Mesendoderm (in vitro differentiated cells): ENCODE data around the gene SART1.

Experiments used
- DNase-seq: peaks from one replicate; pipeline ENCODE4 v3.0.0; 2013
- H2AK5ac ChIP-seq: 2 replicates; pipeline ENCODE4 v1.6.1; 2013; ENCODE audit warnings: low read length, inconsistent platforms
- H2BK120ac ChIP-seq: 2 replicates; pipeline ENCODE4 v1.6.1; 2013; ENCODE audit warnings: low read depth, mild to moderate bottlenecking, low read length, moderate library complexity, mixed read lengths
- H2BK15ac ChIP-seq: replicated peaks from 2 replicates; pipeline ENCODE4 v1.6.1; 2013; ENCODE audit warnings: low read depth, mild to moderate bottlenecking, moderate library complexity
- H2BK5ac ChIP-seq: 2 replicates; pipeline ENCODE4 v1.6.1; 2013; ENCODE audit warnings: low read length, inconsistent platforms
- H3K18ac ChIP-seq: 2 replicates; pipeline ENCODE4 v1.6.1; 2013; ENCODE audit warnings: mild to moderate bottlenecking, low read length, mixed read lengths
- H3K23ac ChIP-seq: one replicate; pipeline ENCODE4 v1.6.1; 2013; ENCODE audit warnings: low read length
- H3K27ac ChIP-seq: 2 replicates; pipeline ENCODE4 v1.5.1; 2013; ENCODE audit warnings: low read depth, mild to moderate bottlenecking, inconsistent platforms, low read length, moderate library complexity
- H3K27me3 ChIP-seq: 2 replicates; pipeline ENCODE4 v1.6.1; 2013; ENCODE audit warnings: low read length, control low read depth, mild to moderate bottlenecking, inconsistent platforms; ENCODE audit not compliant: insufficient read depth, poor library complexity
- H3K36me3 ChIP-seq: 2 replicates; pipeline ENCODE4 v1.6.1; 2013; ENCODE audit warnings: low read length, inconsistent platforms; ENCODE audit not compliant: control insufficient read depth, insufficient read depth
- H3K4ac ChIP-seq: one replicate; pipeline ENCODE4 v1.6.1; 2013; ENCODE audit warnings: low read depth, mild to moderate bottlenecking, low read length, moderate library complexity
- H3K4me1 ChIP-seq: 2 replicates; pipeline ENCODE4 v1.6.1; 2013; ENCODE audit warnings: low read depth, low read length, inconsistent platforms; ENCODE audit not compliant: control insufficient read depth
- H3K4me2 ChIP-seq: 2 replicates; pipeline ENCODE4 v1.6.1; 2013; ENCODE audit warnings: low read length
- H3K4me3 ChIP-seq: 2 replicates; pipeline ENCODE4 v1.5.1; 2013; ENCODE audit warnings: mild to moderate bottlenecking, low read length
- H3K56ac ChIP-seq: one replicate; pipeline ENCODE4 v1.6.1; 2013; ENCODE audit warnings: low read length
- H3K79me1 ChIP-seq: 2 replicates; pipeline ENCODE4 v1.6.1; 2013; ENCODE audit warnings: low read length, inconsistent platforms
- H3K79me2 ChIP-seq: 2 replicates; pipeline ENCODE4 v1.6.1; 2013; ENCODE audit warnings: mild to moderate bottlenecking, low read length; ENCODE audit not compliant: control insufficient read depth, insufficient read depth
- H3K9ac ChIP-seq: 2 replicates; pipeline ENCODE4 v1.6.1; 2013; ENCODE audit warnings: low read length, inconsistent platforms
- H4K5ac ChIP-seq: one replicate; pipeline ENCODE4 v1.6.1; 2013; ENCODE audit warnings: low read length
- H4K8ac ChIP-seq: one replicate; pipeline ENCODE4 v1.6.1; 2013; ENCODE audit warnings: low read depth, mild to moderate bottlenecking, control low read depth, low read length, moderate library complexity
- WGBS: extraction: QIAGEN DNeasy Blood & Tissue Kit; methylation state at CpG from one replicate; pipeline ENCODE4 v1.1.7; 2013; ENCODE audit warnings: low lambda C conversion rate, missing lambda C conversion rate; ENCODE audit not compliant: insufficient coverage; ENCODE audit errors: extremely low coverage; 5-methylcytosine and 5-hydroxymethylcytosine counted together

The SART1 gene

GRCh38 chr11:65962141-65962564 is 619 bp downstream of the SART1 start:
- Histone ChIP-seq H2BK120ac (no peak overlapping the region), H3K27me3 (no peaks in the 10 kb centered on the region), H3K4me2 (peak overlapping the region; percentile 79), H3K79me1 (peaks cover 20% of the 10 kb centered on the region), H2AK5ac (no peak overlapping the region), H3K9ac (peak overlapping the region; percentile 97), H3K27ac (no peak overlapping the region), H3K4me3 (peak overlapping the region; percentile 94), H2BK15ac (no peak overlapping the region), H2BK5ac (no peak overlapping the region), H3K4ac (no peak overlapping the region), H3K4me1 (peaks cover 6% of the 10 kb centered on the region), H3K36me3 (peaks cover 9% of the 10 kb centered on the region), H3K23ac (no peak overlapping the region), H4K8ac (no peak overlapping the region), H3K18ac (no peak overlapping the region), H3K79me2 (peaks cover 19% of the 10 kb centered on the region), H4K5ac (no peak overlapping the region), H3K56ac (peak overlapping the region; percentile 96)
- no CpG with 5 or more reads among the region's 13 CpGs for WGBS
- DNase-seq, result no peak

GRCh38 chr11:65964906-65965305 is 3.4 kb downstream of the SART1 start:
- Histone ChIP-seq H3K9ac (no peak overlapping the region), H3K23ac (no peak overlapping the region), H3K18ac (no peak overlapping the region), H2BK120ac (no peak overlapping the region), H3K56ac (no peak overlapping the region), H2BK5ac (no peak overlapping the region), H3K27me3 (no peaks in the 10 kb centered on the region), H3K36me3 (peaks cover 13% of the 10 kb centered on the region), H3K4me3 (no peak overlapping the region), H4K8ac (no peak overlapping the region), H3K4me1 (peaks cover 6% of the 10 kb centered on the region), H3K4ac (no peak overlapping the region), H2AK5ac (no peak overlapping the region), H3K4me2 (no peak overlapping the region), H4K5ac (no peak overlapping the region), H3K79me2 (peaks cover 19% of the 10 kb centered on the region), H3K79me1 (peaks cover 22% of the 10 kb centered on the region), H3K27ac (no peak overlapping the region), H2BK15ac (no peak overlapping the region)
- no CpG with 5 or more reads among the region's 10 CpGs for WGBS
- DNase-seq, result no peak

DNA sequence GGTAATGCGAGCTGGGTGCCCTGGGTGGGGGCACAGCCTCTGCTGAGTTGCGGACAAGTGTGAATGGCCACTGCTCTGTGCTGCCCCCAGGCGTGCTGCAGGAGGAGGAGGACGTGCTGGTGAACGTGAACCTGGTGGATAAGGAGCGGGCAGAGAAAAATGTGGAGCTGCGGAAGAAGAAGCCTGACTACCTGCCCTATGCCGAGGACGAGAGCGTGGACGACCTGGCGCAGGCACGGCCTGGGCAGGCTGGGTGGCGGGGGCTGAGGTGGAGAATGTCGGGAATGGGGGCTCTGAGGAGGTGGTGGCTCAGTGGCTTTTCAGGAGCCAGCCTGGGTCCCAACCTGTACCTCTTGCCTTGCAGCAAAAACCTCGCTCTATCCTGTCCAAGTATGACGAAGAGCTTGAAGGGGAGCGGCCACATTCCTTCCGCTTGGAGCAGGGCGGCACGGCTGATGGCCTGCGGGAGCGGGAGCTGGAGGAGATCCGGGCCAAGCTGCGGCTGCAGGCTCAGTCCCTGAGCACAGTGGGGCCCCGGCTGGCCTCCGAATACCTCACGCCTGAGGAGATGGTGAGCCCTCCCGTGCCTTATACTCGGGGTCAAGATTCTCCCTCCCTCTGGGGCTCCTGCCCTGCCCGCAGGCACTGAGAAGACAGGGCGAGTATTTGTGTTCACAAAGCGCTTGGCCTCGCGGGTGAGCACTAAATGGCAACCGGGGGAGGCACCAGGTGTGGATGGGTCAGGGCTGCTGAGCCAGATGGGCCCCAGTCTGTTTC is 4.6 kb downstream of the SART1 start:
- H2BK5ac ChIP-seq, result no peak overlapping the region
- no peak overlapping the region for H3K4ac ChIP-seq
- H3K4me2 ChIP-seq, result no peak overlapping the region
- no peak overlapping the region for H3K23ac ChIP-seq
- peaks cover 13% of the 10 kb centered on the region for H3K36me3 ChIP-seq
- H3K79me1 ChIP-seq, result peaks cover 22% of the 10 kb centered on the region
- H3K27me3 ChIP-seq, result no peaks in the 10 kb centered on the region
- no peak for DNase-seq
- no peak overlapping the region for H3K18ac ChIP-seq
- peaks cover 6% of the 10 kb centered on the region for H3K4me1 ChIP-seq
- peaks cover 19% of the 10 kb centered on the region for H3K79me2 ChIP-seq
- H3K9ac ChIP-seq, result no peak overlapping the region
- H3K4me3 ChIP-seq, result no peak overlapping the region
- no peak overlapping the region for H2AK5ac ChIP-seq
- H3K56ac ChIP-seq, result no peak overlapping the region
- no peak overlapping the region for H2BK15ac ChIP-seq
- H2BK120ac ChIP-seq, result no peak overlapping the region
- no CpG with 5 or more reads among the region's 36 CpGs for WGBS
- no peak overlapping the region for H4K8ac ChIP-seq
- H4K5ac ChIP-seq, result no peak overlapping the region
- no peak overlapping the region for H3K27ac ChIP-seq

- Histone ChIP-seq H3K4ac (no peak overlapping the region), H4K8ac (no peak overlapping the region), H2BK5ac (no peak overlapping the region), H3K79me1 (peaks cover 18% of the 10 kb centered on the region), H3K36me3 (peaks cover 13% of the 10 kb centered on the region), H3K79me2 (peaks cover 15% of the 10 kb centered on the region), H4K5ac (no peak overlapping the region), H3K27me3 (no peaks in the 10 kb centered on the region), H3K4me1 (peaks cover 3% of the 10 kb centered on the region), H2BK120ac (no peak overlapping the region), H2AK5ac (no peak overlapping the region), H3K9ac (no peak overlapping the region), H3K23ac (no peak overlapping the region), H3K27ac (no peak overlapping the region), H3K56ac (no peak overlapping the region), H3K18ac (no peak overlapping the region), H3K4me2 (no peak overlapping the region), H2BK15ac (no peak overlapping the region), H3K4me3 (no peak overlapping the region)
- DNase-seq, result no peak
- no CpG with 5 or more reads among the region's 30 CpGs for WGBS
Observed at GRCh38 chr11:65967329-65967934, 5.9 kb downstream of the SART1 start.

DNA sequence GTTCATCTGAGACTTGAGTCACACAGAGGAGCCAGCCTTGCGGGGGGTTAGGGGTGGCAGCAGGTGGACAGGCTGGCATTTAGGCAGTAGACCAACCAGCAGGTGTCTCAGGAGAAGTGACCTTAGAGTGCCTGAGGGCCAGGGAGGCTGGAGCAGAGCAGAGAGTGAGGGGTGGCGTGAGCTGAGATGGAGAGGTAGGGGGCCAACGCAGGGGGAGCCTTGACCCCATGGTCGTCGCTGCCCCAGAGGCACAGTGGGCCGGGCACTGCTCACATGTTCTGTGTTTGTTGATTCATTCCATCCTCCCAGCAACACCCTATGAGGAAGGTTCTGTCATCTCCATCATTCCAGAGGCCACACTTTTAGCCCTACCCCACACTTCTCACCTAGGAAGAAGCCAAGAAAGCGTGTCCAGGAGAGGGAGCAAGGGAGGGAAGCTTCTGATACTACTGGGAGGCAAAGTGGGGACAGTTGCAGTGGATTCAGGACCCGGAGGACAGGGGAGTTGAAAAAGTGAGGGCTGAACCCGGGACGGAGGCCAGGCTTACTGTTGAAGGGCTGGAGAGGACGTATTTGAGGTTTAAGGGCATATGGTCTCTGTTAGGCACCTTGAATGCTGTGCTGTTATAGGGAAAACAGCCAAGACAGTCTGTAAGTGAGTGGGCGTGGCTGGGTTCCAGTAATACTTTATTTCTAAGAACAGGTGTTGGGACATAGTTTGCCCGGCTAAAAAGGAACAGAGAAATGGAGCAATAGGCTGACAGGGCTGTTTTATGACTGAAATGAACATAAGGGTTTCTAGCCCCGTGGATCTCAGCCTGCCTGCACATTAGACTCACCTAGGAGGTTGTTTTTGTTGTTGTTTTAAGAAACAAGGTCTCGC is 7.3 kb downstream of the SART1 start:
- Histone ChIP-seq H2BK15ac (no peak overlapping the region), H3K4me1 (no peaks in the 10 kb centered on the region), H2BK120ac (no peak overlapping the region), H3K4me2 (no peak overlapping the region), H2AK5ac (no peak overlapping the region), H4K5ac (no peak overlapping the region), H3K23ac (no peak overlapping the region), H3K79me1 (peaks cover 8% of the 10 kb centered on the region), H2BK5ac (no peak overlapping the region), H3K18ac (no peak overlapping the region), H3K4ac (no peak overlapping the region), H3K36me3 (peaks cover 14% of the 10 kb centered on the region), H3K4me3 (no peak overlapping the region), H3K27ac (no peak overlapping the region), H3K56ac (no peak overlapping the region), H3K27me3 (no peaks in the 10 kb centered on the region), H3K9ac (no peak overlapping the region), H4K8ac (no peak overlapping the region), H3K79me2 (peaks cover 5% of the 10 kb centered on the region)
- WGBS, result no CpG with 5 or more reads among the region's 15 CpGs
- DNase-seq, result peak; percentile 22
